ENCODE data around the gene PSME3. TPM values are rescaled to one million over a fixed set of nuclear protein-coding genes. Genes with fewer than 3 reads are reported as not detected.
A peak's percentile ranks its signal among the peaks of the same experiment; 100 is the strongest.

PSME3 gene
- total RNA-seq, 6 experiments from 2014 or later, result 33.6 to 72.1 (median 42.8) TPM

- WGBS (ENCODE audit: insufficient coverage, low coverage, low lambda C conversion rate, missing lambda C conversion rate), result 100% methylated on average over 5 of the region's 15 CpGs
- Histone ChIP-seq H3K4me1 (peaks cover 0 to 28% (median 9%) of the 10 kb centered on the region in 4 donors), H3K4me3 (peak overlapping the region in 2 of 3 donors; percentile 17 to 27), H3K9me3 (no peaks in the 10 kb centered on the region), H3K27ac (peak overlapping the region in 2 of 3 donors; percentile 20 to 29), H3K27me3 (no peaks in the 10 kb centered on the region), H3K36me3 (no peaks in the 10 kb centered on the region)
- ATAC-seq (no peak), DNase-seq (no peak)
- TF ChIP-seq POLR2A (IDR thresholded peaks at IDR 0.05) (no peak), CTCF (IDR thresholded peaks at IDR 0.05) (no peak)
- intact Hi-C loops (cut with DNase I), result no loop called here
Observed at GRCh38 chr17:42852351-42852750, 19.2 kb downstream of the PSME3 start.

DNA sequence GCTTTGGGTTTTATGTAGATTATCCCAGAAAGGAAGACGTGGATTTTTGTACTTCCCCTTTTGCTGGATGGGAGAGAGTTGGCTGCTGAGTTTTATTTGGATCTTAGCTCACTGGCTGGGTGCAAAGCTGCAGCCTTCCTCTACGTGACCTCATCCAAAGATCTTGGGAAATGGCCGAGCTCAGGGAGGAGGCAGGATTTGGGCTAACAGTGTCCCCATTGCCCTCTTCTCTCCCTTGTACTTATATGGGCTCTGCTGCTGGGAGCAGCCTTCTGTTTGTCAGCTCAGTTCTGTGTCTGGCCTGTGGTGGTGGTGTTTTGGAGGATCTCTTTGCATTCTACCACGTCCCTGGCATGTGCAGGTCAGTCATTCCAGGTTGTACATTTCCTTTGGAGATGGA, 19.8 kb downstream of the PSME3 start:
- no peak for ATAC-seq
- no peaks in the 10 kb centered on the region for H3K9me3 ChIP-seq
- intact Hi-C loops (cut with DNase I), result no loop called here
- peaks cover 0 to 28% (median 9%) of the 10 kb centered on the region in 4 donors for H3K4me1 ChIP-seq
- H3K27me3 ChIP-seq, result no peaks in the 10 kb centered on the region
- TF ChIP-seq POLR2A (IDR thresholded peaks at IDR 0.05), result no peak
- no peak for TF ChIP-seq CTCF (IDR thresholded peaks at IDR 0.05)
- peak overlapping the region in 2 of 3 donors; percentile 20 to 29 for H3K27ac ChIP-seq
- no peak for DNase-seq
- H3K36me3 ChIP-seq, result no peaks in the 10 kb centered on the region
- peak overlapping the region in 2 of 3 donors; percentile 17 to 27 for H3K4me3 ChIP-seq
- 60% methylated on average over 4 of the region's 4 CpGs for WGBS (ENCODE audit: insufficient coverage, low coverage, low lambda C conversion rate, missing lambda C conversion rate)

DNA sequence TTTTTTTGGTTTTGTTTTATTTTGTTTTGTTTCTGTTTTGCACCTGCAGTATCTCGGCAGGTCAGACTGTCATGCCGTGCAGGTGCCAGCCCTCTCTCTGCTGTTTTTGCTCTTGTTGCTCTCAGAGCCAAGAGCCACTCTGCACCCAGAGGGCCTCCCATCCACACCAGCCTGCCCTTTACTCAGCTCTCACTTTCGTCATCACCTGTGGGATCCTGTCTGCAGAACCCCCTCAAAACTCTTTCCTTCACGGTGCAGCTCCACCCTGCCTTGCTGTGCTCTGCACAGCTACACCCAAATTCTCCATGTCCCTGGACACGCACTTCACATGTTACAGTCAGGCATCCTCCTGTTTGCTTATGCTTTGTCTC, 20.4 kb downstream of the PSME3 start:
- no peaks in the 10 kb centered on the region for H3K36me3 ChIP-seq
- WGBS (ENCODE audit: insufficient coverage, low coverage, low lambda C conversion rate, missing lambda C conversion rate), result 71% methylated on average over 5 of the region's 5 CpGs
- H3K4me1 ChIP-seq, result peaks cover 0 to 28% (median 9%) of the 10 kb centered on the region in 4 donors
- no peaks in the 10 kb centered on the region for H3K27me3 ChIP-seq
- TF ChIP-seq CTCF (IDR thresholded peaks at IDR 0.05) (no peak), POLR2A (IDR thresholded peaks at IDR 0.05) (no peak)
- no peak overlapping the region for H3K27ac ChIP-seq
- no peak for DNase-seq
- peak overlapping the region in 1 of 3 donors; percentile 27 for H3K4me3 ChIP-seq
- intact Hi-C loops (cut with DNase I), result no loop called here
- ATAC-seq, result no peak
- no peaks in the 10 kb centered on the region for H3K9me3 ChIP-seq

DNA sequence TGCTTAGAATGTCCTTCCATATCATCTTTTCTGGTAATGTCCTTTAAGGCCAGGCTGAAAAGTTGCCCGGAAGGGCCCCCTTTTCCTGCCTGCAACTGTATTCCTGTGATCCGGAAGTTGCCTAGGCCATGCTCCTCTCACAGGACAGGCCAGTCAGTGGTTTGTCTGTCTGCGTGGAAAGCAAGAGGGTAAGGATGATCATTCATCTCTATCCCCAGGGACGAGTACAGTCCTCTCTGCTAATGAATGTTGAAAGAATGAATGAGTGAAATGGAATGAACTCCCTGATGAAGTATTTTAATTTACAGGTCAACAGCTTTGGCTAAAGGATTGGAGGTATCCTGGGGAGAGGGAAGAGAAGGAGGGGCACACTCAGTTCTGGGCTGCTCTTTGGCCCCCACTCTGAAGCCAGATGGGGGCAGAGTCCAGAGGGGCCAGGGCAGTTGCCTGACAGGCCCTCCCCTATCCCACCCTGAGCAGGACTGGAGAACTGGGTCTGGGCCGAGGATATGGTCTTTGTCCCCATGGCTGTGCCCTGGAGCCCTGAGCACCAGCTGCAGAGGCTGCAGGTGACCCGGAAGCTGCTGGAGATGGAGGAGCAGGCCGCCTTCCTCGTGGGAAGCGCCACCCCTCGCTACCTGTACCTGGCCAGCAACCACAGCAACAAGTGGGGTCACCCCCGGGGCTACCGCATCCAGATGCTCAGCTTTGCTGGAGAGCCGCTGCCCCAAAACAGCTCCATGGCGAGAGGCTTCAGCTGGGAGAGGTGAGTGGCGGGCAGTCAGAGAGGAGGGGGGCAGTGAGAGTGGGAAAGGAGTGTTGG, 21.0 kb downstream of the PSME3 start:
- no peaks in the 10 kb centered on the region for H3K27me3 ChIP-seq
- peaks cover 0 to 27% (median 9%) of the 10 kb centered on the region in 4 donors for H3K4me1 ChIP-seq
- ATAC-seq (no peak), DNase-seq (no peak)
- no peaks in the 10 kb centered on the region for H3K9me3 ChIP-seq
- no peaks in the 10 kb centered on the region for H3K36me3 ChIP-seq
- TF ChIP-seq CTCF (IDR thresholded peaks at IDR 0.05), result no peak
- TF ChIP-seq POLR2A (IDR thresholded peaks at IDR 0.05), result no peak
- 64% methylated on average over 3 of the region's 15 CpGs for WGBS (ENCODE audit: insufficient coverage, low coverage, low lambda C conversion rate, missing lambda C conversion rate)
- intact Hi-C loops (cut with DNase I), result no loop called here
- no peak overlapping the region for H3K27ac ChIP-seq
- H3K4me3 ChIP-seq, result no peak overlapping the region

All from right lobe of liver (tissue), 6 donors.